ENCODE measurements around the gene STAM2.

The STAM2 gene

GRCh38 chr2:152071092-152071491 lies 104.5 kb downstream of the STAM2 start:
- DNase-seq (ENCODE audit: low read depth) = no peak

GRCh38 chr2:152068226-152068625 lies 107.3 kb downstream of the STAM2 start:
- no peak for DNase-seq (ENCODE audit: low read depth)

- DNase-seq (ENCODE audit: low read depth) = no peak
Observed at GRCh38 chr2:152067823-152068222, 107.7 kb downstream of the STAM2 start.

Measured in stimulated activated CD4-positive, alpha-beta T cell treated with anti-CD3 and anti-CD28 coated beads, Interleukin-2, amount 100 ng/mL, for 4 hours (primary cell).